Neuron (in vitro differentiated cells): ENCODE results near the gene NDUFS6.

Experiments used
- H2AFZ ChIP-seq: one replicate; pipeline ENCODE4 v1.6.1; 2013; ENCODE audit warnings: low read depth, mild to moderate bottlenecking, inconsistent platforms, low read length, moderate library complexity
- H3K27me3 ChIP-seq: one replicate; pipeline ENCODE4 v1.6.1; 2013; ENCODE audit warnings: low read length; ENCODE audit not compliant: insufficient read depth
- H3K36me3 ChIP-seq: one replicate; pipeline ENCODE4 v1.6.1; 2013; ENCODE audit warnings: low read length; ENCODE audit not compliant: insufficient read depth
- H3K4me1 ChIP-seq: one replicate; pipeline ENCODE4 v1.6.1; 2013; ENCODE audit warnings: low read length; ENCODE audit not compliant: insufficient read depth
- H3K4me3 ChIP-seq: 2 replicates; pipeline ENCODE4 v1.5.1; 2013; ENCODE audit warnings: mild to moderate bottlenecking, low read length, moderate library complexity
- H3K9me3 ChIP-seq: one replicate; pipeline ENCODE4 v1.6.1; 2013; ENCODE audit warnings: low read length

Gene NDUFS6

DNA sequence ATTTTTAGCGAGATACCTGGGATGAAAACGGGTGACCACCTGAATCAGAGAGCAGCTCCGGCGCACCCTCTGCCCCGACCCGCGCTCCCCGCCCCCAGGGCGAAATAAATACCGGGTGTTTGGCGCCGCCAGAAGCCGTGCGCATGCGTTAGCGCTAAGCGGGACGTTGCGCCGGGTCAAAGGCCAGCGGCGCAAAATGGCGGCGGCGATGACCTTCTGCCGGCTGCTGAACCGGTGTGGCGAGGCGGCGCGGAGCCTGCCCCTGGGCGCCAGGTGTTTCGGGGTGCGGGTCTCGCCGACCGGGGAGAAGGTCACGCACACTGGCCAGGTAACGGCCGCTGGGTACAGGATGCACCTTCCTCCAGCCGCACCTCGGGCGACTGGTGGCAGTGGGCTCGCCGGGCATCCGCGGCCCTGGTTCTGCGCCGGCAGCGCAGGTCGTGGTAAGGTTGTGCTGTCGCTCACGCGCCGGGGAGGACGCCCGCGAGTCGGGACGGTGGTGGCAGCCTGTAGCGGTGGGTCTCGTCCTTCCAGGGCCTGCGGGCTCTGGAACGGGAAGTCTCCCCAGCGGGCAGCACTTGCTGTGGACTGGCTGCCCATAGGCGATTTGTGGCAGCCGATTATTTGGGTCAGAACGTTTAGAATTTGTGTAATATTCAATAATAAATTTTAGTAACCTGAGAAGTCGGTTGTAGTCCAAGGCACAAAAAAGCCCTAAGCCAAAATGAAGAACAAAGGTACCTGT is at the start of gene NDUFS6:
NDUFS6 (plus strand) TSS at position 186 of the 745 bp plus-strand sequence; CDS start at position 197, 11 bp downstream.
- peaks cover 3% of the 10 kb centered on the region for H3K9me3 ChIP-seq
- H3K4me1 ChIP-seq: peaks cover 9% of the 10 kb centered on the region
- H3K36me3 ChIP-seq: peaks cover 58% of the 10 kb centered on the region
- peak within 1 kb of the TSS; percentile 67 for H3K4me3 ChIP-seq
- no peaks in the 10 kb centered on the region for H3K27me3 ChIP-seq
- peak within 1 kb of the TSS; percentile 12 for H2AFZ ChIP-seq

DNA sequence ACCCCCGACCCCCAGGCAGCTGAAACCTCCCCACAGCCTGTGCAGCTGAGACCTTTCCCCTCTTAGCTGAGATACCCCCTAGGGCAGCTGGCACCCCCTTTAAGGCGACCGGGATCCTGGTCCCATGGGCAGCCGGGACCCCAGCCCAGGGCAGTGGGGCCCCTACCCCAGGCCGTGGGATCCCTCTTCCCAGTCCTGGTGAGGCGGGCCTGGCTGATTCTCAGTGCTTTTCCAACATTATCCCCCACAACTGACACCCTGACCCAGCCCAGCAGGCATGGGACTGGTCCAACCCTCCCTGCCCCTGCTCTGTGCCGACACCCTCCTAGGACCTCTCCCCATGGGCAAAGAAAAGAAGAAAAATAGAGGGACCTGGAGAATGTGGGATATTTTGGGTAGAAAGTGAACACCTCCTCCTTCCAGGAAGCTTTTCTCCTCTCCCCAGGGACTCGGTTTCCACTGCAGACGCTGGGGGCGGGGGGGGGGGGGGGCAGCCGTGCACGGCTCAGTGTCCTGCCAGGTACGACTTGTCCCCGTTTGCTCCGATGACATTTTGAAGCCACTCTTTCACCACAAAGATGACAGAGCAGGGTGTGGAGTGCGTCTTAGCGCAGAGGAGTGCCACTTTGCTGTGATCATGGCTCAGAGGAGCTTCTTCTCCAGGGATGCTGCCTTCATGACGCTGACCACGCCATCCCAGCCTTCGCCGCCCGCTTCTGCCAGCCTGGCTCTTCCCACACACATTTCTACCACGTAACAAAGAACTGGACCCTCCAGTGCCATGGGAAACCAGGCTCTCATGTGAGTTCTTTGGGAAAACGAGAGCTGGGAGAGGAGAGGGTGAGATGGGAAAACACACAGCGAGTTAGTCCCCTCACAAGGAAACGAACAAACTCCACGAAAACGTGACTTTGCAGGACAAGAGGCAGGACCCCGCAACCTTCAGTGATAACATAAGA is 49.1 kb upstream of the NDUFS6 start:
- no peaks in the 10 kb centered on the region for H3K36me3 ChIP-seq
- H3K9me3 ChIP-seq: no peaks in the 10 kb centered on the region
- no peaks in the 10 kb centered on the region for H3K27me3 ChIP-seq

DNA sequence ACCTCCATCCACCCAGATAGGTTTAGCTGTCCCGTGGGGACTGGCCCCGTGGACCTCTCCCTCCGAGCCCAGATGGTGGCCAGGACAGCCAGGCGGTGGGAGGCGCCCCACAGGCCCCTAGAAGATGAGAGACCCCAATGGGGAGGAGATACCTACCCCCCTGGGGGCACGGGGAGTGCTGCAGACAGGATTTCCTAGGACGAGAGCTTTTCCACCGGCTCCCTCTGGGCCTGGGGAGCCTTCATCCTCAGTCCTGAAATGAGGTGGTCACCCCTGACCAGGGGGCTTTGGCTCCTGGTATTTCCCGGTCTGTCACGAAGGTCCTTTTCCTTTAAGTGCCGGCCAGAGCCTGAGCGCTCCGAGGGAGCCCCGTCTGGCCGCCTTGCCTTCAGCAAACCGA is 48.3 kb upstream of the NDUFS6 start:
- no peaks in the 10 kb centered on the region for H3K27me3 ChIP-seq
- no peaks in the 10 kb centered on the region for H3K4me1 ChIP-seq
- H2AFZ ChIP-seq: no peak overlapping the region
- H3K9me3 ChIP-seq: no peaks in the 10 kb centered on the region
- no peak overlapping the region for H3K4me3 ChIP-seq
- no peaks in the 10 kb centered on the region for H3K36me3 ChIP-seq

More for the DNA sequence above, 49.1 kb upstream of the NDUFS6 start:
- H3K4me3 ChIP-seq: no peak overlapping the region
- H2AFZ ChIP-seq: no peak overlapping the region
- no peaks in the 10 kb centered on the region for H3K4me1 ChIP-seq

DNA sequence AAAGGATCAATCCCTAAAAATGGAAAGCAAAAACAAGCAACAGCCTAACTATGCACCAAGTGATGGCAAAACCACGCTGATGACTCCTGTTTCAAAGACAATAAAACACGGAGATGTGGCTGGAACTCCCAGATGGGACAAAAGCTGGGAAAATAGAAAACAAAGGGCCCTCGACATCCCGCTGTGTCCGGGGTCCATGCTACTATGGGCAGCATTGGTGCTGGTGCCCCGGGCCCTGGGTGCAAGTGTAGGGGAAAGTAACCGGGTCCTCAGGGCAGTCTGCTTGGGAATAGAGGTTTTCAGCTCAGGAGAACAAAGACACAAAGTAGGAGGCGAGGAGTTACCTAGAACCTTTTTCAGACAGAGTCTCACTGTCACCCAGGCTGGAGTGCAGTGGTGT is 47.7 kb upstream of the NDUFS6 start:
- Histone ChIP-seq H3K27me3 (no peaks in the 10 kb centered on the region), H3K9me3 (no peaks in the 10 kb centered on the region), H3K36me3 (no peaks in the 10 kb centered on the region), H3K4me1 (no peaks in the 10 kb centered on the region), H3K4me3 (no peak overlapping the region), H2AFZ (no peak overlapping the region)

DNA sequence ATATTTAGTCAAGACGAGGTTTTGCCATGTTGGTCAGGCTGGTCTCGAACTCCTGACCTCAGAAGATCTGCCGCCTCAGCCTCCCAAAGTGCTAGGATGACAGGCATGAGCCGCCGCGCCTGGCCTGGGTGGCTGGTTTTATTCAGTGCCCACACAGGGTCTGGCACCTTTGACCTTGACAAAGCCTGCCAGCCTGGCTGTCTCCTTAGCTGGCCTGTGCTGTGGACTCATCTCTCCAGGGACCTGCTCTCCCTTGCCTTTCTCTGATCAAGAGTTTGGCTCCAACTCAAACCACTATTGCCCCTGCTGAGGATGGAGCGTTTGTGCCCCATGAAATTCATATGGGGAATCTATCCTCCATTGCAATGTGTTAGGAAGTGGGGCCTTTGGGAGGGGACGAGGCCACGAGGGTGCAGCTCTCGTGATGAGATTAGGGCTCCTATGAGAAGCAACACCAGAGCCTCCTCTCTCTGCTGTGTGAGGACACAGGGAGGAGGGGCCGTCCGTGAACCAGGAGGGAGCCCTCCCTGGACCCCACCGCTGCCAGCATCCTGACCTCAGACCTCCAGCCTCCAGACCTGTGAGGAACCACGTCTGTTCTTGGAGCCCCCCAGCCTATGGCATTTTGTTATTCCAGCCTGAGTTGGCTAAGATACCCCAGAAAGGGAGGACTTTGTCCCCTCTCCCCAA is 46.5 kb upstream of the NDUFS6 start:
- Histone ChIP-seq H3K36me3 (no peaks in the 10 kb centered on the region), H3K4me1 (no peaks in the 10 kb centered on the region), H3K27me3 (no peaks in the 10 kb centered on the region), H3K4me3 (no peak overlapping the region), H2AFZ (no peak overlapping the region), H3K9me3 (no peaks in the 10 kb centered on the region)

DNA sequence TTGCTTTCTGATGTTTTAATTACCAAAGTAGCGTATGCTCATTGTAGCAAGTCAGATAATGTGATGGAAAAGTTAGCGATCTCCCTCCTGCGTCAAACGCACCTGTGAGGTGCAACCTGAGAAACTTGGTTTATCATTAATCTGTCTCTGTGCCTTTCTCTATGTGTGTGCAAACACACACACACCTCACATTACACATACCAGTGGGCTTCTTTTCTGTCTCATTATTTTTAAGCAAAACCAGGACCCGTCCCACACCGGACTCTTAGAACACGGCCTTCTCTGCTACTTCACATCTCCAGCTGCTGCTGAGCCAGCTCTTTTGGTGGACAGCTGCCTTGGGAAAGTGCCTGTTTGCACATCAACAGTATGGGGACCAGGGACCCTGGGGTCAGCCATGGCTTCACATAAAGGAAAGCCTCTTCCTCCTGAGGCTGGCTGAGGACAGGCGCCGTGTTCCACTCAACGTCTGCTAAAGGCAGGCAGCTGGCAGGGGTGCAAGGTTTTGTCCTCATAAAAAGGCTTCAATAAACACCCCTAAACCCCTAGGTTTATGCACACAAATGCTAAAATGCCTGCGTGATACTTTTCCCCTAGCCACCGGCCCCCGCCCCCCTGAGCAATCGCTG is 45.8 kb upstream of the NDUFS6 start:
- H2AFZ ChIP-seq: no peak overlapping the region
- no peaks in the 10 kb centered on the region for H3K27me3 ChIP-seq
- H3K9me3 ChIP-seq: no peaks in the 10 kb centered on the region
- H3K4me3 ChIP-seq: no peak overlapping the region
- H3K4me1 ChIP-seq: no peaks in the 10 kb centered on the region
- H3K36me3 ChIP-seq: no peaks in the 10 kb centered on the region

DNA sequence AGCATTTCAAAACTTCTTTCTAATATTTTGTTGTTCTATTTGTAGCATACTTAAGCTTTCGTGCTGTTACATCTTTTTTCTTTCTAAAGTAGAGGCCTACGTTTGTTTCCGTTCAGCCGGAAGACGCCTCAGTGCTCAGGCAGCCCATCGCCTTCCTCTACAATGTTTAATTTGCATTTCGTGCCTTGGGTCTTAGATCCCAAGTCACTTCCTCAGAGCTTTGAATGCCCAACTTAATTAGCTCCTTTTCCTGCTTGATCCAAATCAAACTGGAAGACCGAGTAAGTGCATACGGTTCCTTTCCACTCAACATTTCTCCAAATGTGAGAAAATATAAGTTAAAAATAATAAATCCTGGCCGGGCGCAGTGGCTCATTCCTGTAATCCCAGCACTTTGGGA is 44.7 kb upstream of the NDUFS6 start:
- Histone ChIP-seq H3K4me3 (no peak overlapping the region), H3K4me1 (no peaks in the 10 kb centered on the region), H2AFZ (no peak overlapping the region), H3K27me3 (no peaks in the 10 kb centered on the region), H3K9me3 (no peaks in the 10 kb centered on the region), H3K36me3 (no peaks in the 10 kb centered on the region)

DNA sequence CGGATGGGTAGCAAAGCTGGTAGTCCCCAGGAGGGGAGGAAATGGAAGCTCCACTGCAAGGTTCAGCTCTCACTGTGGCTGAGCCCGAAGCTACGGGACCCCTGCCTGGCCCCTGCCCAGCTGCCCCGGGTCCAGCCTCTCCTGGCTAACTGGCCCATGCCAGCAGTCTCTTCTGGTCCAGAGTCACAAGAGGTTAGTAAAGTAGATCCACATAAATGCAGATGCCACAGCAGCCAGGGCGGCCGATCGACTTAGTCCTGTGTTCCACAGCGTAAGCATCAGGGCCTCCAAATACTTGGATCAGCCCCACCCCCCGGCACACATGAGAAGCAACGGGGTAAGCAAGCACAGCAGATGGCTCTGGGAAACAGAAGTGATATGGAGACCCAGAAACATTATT is 43.7 kb upstream of the NDUFS6 start:
- Histone ChIP-seq H2AFZ (no peak overlapping the region), H3K4me3 (no peak overlapping the region), H3K4me1 (no peaks in the 10 kb centered on the region), H3K9me3 (no peaks in the 10 kb centered on the region), H3K36me3 (no peaks in the 10 kb centered on the region), H3K27me3 (peaks cover 2% of the 10 kb centered on the region)

DNA sequence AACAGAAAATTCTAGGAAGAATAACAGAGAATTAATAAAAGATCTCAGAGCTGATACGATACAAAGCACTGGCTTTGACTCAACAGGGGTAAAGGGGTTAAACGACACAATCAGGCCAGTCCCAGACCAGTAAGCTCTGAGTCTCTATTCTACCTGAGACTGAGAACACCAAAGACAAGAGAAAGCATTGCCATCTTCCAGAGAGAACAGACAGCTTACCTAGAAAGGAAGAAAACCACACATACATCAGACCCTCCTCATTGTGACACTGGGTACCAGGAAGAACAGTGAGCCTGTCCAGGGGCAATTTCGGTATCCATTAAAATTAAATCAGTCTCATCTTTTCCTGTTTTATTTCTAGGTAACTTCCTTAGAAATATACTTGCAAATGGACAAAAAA is 42.6 kb upstream of the NDUFS6 start:
- no peaks in the 10 kb centered on the region for H3K4me1 ChIP-seq
- no peaks in the 10 kb centered on the region for H3K9me3 ChIP-seq
- H3K36me3 ChIP-seq: no peaks in the 10 kb centered on the region
- H3K27me3 ChIP-seq: peaks cover 4% of the 10 kb centered on the region
- H2AFZ ChIP-seq: no peak overlapping the region
- H3K4me3 ChIP-seq: no peak overlapping the region

DNA sequence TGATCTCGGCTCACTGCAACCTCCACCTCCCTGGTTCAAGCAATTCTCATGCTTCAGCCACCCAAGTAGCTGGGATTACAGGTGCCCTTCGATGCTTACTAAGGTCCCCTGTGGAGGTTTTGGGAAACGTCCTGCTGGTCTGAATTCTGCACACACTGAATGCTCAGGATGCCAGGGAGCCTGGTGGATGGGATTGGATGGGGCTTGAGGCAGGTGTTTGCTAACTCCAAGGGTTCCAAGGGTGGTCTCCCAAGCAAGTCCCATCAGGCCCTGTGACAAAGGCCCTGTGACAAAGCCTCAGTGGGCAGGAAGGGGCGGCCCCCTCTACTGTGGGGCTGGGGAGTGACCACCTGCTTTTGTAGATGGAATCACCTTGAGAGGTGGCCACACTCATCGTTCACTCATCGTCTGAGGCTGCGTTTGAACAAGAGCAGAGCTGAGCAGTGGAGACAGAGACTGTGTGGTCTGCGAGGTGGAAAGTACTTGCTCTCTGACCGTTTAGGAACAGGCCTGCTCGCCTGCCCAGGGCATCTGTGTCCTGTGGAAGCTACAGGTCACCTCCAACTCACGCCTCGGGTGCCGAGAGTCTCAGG is 41.7 kb upstream of the NDUFS6 start:
- no peak overlapping the region for H2AFZ ChIP-seq
- peaks cover 5% of the 10 kb centered on the region for H3K4me1 ChIP-seq
- peaks cover 4% of the 10 kb centered on the region for H3K27me3 ChIP-seq
- H3K36me3 ChIP-seq: no peaks in the 10 kb centered on the region
- no peaks in the 10 kb centered on the region for H3K9me3 ChIP-seq
- no peak overlapping the region for H3K4me3 ChIP-seq

DNA sequence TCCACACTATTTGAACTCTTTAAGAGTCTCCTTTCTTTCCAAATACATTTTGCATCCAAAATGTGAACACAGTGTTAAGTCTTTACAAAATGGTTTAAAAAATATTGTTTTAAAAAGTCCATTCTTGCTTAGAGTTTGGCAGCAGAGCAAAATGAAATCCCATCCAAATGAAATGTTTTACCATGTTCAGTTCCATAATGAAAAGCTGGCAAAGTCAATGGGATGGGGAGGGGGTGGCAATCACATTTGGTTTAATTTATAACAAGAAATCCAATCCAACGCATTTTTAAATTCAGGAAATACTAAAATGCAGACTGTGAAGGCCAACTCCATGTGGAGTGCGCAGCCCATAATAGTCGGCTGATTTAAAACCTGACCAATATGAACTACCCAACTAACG is 41.0 kb upstream of the NDUFS6 start:
- Histone ChIP-seq H3K36me3 (no peaks in the 10 kb centered on the region), H3K4me3 (no peak overlapping the region), H2AFZ (no peak overlapping the region), H3K27me3 (peaks cover 4% of the 10 kb centered on the region), H3K4me1 (peaks cover 5% of the 10 kb centered on the region), H3K9me3 (no peaks in the 10 kb centered on the region)

DNA sequence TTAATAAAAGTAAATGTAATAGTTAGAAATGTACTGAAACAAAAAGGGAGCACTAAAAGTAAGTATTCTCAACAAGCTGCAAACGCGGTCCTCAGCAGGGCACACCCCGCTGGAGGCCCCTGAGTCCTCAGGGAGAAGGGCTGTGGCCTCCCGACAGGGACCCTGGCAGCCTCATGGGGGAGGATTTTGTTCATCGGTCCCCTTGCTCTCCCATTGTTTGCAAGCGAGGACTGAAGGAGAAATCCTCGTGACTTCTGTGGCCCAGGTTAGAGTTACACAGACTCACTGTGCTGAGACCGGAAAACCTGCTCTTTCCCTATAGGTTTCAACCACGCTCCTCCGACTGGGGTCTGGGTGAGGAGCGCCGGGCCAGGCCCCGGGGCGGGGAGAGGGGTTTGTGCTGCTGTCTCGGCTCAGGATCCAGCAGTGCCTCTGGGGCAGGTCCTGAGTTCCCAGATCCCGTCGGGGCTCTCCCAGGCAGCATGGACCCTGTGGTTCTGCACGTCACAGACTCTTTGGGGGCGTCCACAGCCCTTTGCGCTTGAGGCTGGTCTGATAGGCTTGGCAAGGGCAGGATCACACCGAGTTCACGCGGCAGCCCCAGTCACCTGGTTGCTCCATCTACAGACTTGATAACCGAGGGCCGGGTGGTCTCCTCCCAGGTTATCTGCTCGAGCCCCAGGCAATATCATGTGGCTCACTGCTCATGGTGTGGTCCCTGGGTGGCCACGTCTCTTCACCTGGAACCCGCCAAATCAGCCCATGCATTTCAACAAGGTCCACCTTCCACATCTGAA is 40.4 kb upstream of the NDUFS6 start:
- H3K36me3 ChIP-seq: no peaks in the 10 kb centered on the region
- H3K4me1 ChIP-seq: peaks cover 5% of the 10 kb centered on the region
- peaks cover 4% of the 10 kb centered on the region for H3K27me3 ChIP-seq
- no peak overlapping the region for H2AFZ ChIP-seq
- H3K4me3 ChIP-seq: no peak overlapping the region
- no peaks in the 10 kb centered on the region for H3K9me3 ChIP-seq
